ENCODE results near the gene PFKP.

The PFKP gene

GRCh38 chr10:3056280-3057037 is 10.9 kb upstream of the PFKP start:
- no peaks in the 10 kb centered on the region for H3K27me3 ChIP-seq (ENCODE audit: insufficient read depth, poor library complexity, severe bottlenecking)
- H3K27ac ChIP-seq (replicated peaks) = no peak overlapping the region
- TF ChIP-seq CTCF (IDR thresholded peaks at IDR 0.05; ENCODE audit: insufficient read depth, low read length) = no peak
- no peak for TF ChIP-seq POLR2AphosphoS5 (IDR thresholded peaks at IDR 0.05; ENCODE audit: low read depth)
- no peak for DNase-seq (ENCODE audit: low read depth in 1 of 2, low spot score in 1 of 2)
- no peak overlapping the region for H3K4me3 ChIP-seq (replicated peaks; ENCODE audit: insufficient read depth, low read length)

GRCh38 chr10:3057946-3058345 is 9.4 kb upstream of the PFKP start:
- Histone ChIP-seq H3K4me3 (replicated peaks; ENCODE audit: insufficient read depth, low read length) (no peak overlapping the region), H3K27ac (replicated peaks) (no peak overlapping the region), H3K27me3 (ENCODE audit: insufficient read depth, poor library complexity, severe bottlenecking) (no peaks in the 10 kb centered on the region)
- TF ChIP-seq CTCF (IDR thresholded peaks at IDR 0.05; ENCODE audit: insufficient read depth, low read length) (no peak), GABPA (IDR thresholded peaks at IDR 0.05; ENCODE audit: low read depth) (no peak)
- TF ChIP-seq, protein P1, sequence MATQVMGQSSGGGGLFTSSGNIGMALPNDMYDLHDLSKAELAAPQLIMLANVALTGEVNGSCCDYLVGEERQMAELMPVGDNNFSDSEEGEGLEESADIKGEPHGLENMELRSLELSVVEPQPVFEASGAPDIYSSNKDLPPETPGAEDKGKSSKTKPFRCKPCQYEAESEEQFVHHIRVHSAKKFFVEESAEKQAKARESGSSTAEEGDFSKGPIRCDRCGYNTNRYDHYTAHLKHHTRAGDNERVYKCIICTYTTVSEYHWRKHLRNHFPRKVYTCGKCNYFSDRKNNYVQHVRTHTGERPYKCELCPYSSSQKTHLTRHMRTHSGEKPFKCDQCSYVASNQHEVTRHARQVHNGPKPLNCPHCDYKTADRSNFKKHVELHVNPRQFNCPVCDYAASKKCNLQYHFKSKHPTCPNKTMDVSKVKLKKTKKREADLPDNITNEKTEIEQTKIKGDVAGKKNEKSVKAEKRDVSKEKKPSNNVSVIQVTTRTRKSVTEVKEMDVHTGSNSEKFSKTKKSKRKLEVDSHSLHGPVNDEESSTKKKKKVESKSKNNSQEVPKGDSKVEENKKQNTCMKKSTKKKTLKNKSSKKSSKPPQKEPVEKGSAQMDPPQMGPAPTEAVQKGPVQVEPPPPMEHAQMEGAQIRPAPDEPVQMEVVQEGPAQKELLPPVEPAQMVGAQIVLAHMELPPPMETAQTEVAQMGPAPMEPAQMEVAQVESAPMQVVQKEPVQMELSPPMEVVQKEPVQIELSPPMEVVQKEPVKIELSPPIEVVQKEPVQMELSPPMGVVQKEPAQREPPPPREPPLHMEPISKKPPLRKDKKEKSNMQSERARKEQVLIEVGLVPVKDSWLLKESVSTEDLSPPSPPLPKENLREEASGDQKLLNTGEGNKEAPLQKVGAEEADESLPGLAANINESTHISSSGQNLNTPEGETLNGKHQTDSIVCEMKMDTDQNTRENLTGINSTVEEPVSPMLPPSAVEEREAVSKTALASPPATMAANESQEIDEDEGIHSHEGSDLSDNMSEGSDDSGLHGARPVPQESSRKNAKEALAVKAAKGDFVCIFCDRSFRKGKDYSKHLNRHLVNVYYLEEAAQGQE (IDR thresholded peaks at IDR 0.05; ENCODE audit: insufficient replicate concordance, low read depth) = no peak
- DNase-seq (ENCODE audit: low read depth in 1 of 2, low spot score in 1 of 2) = no peak

GRCh38 chr10:3059974-3060373 is 7.4 kb upstream of the PFKP start:
- TF ChIP-seq GABPA (IDR thresholded peaks at IDR 0.05; ENCODE audit: low read depth) (no peak), CTCF (IDR thresholded peaks at IDR 0.05; ENCODE audit: insufficient read depth, low read length) (no peak), POLR2AphosphoS5 (IDR thresholded peaks at IDR 0.05; ENCODE audit: low read depth) (no peak), SPI1 (IDR thresholded peaks at IDR 0.05; ENCODE audit: borderline replicate concordance, low read depth) (no peak)
- TF ChIP-seq, protein P1 (IDR thresholded peaks at IDR 0.05; ENCODE audit: insufficient replicate concordance, low read depth) = no peak
- H3K27ac ChIP-seq (replicated peaks) = no peak overlapping the region
- H3K4me3 ChIP-seq (replicated peaks; ENCODE audit: insufficient read depth, low read length) = no peak overlapping the region
- H3K27me3 ChIP-seq (ENCODE audit: insufficient read depth, poor library complexity, severe bottlenecking) = no peaks in the 10 kb centered on the region
- DNase-seq (ENCODE audit: low read depth in 1 of 2, low spot score in 1 of 2) = no peak

GRCh38 chr10:3060481-3060889 is 6.9 kb upstream of the PFKP start:
- H3K4me3 ChIP-seq (replicated peaks; ENCODE audit: insufficient read depth, low read length) = no peak overlapping the region
- TF ChIP-seq CTCF (IDR thresholded peaks at IDR 0.05; ENCODE audit: insufficient read depth, low read length) (no peak), SPI1 (IDR thresholded peaks at IDR 0.05; ENCODE audit: borderline replicate concordance, low read depth) (no peak), POLR2AphosphoS5 (IDR thresholded peaks at IDR 0.05; ENCODE audit: low read depth) (no peak), GABPA (IDR thresholded peaks at IDR 0.05; ENCODE audit: low read depth) (no peak)
- TF ChIP-seq, protein P1 (IDR thresholded peaks at IDR 0.05; ENCODE audit: insufficient replicate concordance, low read depth) = no peak
- no peak for DNase-seq (ENCODE audit: low read depth in 1 of 2, low spot score in 1 of 2)

More at GRCh38 chr10:3060481-3060889, 6.9 kb upstream of the PFKP start:
- no peaks in the 10 kb centered on the region for H3K27me3 ChIP-seq (ENCODE audit: insufficient read depth, poor library complexity, severe bottlenecking)
- H3K27ac ChIP-seq (replicated peaks) = no peak overlapping the region

Data from HL-60 (cell line).